ENCODE results near the gene IL34. TPM values are rescaled to one million over a fixed set of nuclear protein-coding genes. Genes with fewer than 3 reads are reported as not detected.

Gene IL34
- polyA plus RNA-seq, 4 donors = 0.62 to 1.2 (median 1.1) TPM

DNA sequence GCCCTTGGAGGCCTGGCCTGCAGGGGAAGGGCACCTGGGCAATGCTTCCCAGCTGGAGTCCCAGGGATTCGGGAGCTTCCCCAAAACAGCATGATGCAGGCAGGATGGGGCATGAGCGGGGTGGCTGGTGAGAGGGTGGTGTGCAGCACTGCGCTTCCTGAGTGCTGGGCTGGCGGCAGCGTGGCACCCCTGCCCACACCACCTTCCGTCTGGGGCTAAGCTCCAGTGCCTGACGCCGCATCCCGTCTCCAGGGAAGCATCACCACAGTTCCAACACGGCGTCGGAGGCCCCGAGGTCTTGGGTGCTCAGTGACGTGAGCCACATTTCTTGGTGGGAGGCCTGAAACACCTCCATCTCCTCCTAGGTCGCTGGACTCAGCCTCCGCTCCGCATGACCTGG, 53.3 kb downstream of the IL34 start:
- DNase-seq (ENCODE audit: low read depth in 4 of 4, low spot score in 2 of 4) = no peak

DNA sequence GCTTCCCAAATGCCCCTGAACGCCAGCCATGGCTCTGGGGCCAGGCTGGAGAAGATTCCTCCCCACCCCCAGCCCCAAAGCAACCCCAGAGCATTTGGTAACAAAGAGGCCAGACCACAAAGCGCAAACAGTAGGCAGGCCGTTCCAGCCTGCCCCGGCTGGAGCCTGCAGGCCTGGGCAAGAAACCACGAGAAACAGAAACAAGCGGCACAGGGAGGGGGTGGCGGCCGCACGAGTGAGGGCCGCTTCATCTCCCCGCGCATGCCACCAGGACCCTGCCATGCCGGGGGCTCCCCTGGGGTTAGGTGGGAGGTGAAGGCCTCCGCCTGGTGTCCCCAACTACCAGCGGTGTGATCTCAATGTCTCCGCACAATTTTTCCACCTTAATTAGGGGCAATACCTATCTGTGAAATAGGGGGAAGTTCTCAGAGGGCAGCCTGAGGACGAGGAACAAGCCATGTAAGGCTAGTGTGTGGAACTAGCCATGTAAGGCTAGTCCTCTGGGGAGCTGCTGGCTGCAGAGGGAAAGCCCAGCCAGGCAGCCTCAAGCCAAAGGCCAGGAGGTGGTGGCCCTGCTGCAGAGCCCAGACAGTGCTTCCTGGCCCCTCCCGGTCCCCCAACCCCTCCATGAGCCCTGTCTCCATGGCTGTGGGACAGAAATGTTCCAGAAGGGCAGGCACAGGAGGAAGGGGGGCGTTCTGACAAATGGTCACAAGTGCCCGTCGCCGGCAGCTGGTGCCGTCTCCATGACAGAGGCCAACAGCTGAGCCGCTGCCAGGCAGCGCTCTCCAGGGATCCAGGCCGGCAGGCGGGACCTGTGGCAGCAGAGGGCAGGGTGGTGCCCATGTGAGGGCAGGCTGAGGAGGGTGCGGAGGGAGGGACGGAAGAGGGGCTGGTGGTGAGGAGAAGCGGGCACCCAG, 54.0 kb downstream of the IL34 start:
- no peak for DNase-seq (ENCODE audit: low read depth in 4 of 4, low spot score in 2 of 4)

DNA sequence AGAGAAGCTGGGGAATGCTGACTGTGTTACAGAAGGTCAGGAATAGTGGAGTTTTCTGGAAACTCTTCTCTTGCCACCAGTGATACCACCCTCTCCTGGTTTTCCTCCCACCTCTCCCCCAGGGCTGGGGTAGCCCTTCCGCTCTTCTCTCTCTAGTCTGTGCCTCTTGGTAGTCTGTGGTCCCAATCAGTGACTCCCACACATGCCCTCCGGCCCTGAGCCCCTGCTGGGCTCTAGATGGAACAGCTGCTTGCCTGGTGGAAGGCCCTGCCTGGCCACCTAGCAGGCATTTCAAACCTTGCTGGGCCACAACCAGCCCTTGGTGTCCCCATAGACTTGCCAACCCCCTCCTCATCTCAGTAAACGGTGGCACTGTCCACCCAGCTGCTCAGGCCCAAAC, 54.7 kb downstream of the IL34 start:
- DNase-seq (ENCODE audit: low read depth in 4 of 4, low spot score in 2 of 4) = no peak

DNA sequence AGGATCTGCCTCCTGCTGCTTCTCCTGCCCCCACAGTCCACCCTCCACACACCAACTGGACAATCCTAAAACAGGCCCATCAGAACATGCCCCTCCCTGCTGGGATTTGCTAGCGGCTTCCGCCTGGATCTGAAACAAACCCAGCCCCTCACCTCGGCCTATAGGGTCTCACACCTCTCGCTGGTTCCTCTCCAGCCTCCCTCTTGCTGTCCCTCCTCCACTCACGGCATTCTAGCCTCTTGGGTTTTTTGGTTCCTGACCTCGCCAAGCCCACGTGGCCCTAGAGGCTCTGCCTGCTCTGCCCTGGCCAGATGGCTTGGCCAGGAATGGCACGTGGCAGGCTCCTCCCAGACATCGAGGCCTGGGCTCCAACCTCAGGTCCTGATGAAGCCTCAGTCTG, 55.2 kb downstream of the IL34 start:
- DNase-seq (ENCODE audit: low read depth in 4 of 4, low spot score in 2 of 4) = no peak

DNA sequence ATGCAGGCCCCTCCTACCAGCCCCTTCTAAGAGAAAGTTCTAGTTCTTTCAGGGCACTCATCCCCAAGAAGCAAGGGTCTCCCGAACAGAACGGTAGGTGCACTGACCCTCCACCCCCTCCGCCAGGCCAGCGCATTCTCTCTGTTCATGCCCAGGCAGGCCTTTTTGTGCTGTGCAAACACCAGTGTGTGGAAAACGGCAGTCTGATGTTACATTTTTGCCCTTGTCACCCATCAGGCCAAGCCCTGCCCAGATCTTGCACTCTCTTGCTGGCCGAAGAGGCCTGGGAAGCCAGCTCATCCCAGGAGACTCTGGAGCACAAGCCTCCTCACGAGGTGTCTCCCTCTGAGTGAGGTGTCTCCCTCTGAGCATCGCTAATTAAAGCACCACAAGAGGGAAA, 55.6 kb downstream of the IL34 start:
- no peak for DNase-seq (ENCODE audit: low read depth in 4 of 4, low spot score in 2 of 4)

DNA sequence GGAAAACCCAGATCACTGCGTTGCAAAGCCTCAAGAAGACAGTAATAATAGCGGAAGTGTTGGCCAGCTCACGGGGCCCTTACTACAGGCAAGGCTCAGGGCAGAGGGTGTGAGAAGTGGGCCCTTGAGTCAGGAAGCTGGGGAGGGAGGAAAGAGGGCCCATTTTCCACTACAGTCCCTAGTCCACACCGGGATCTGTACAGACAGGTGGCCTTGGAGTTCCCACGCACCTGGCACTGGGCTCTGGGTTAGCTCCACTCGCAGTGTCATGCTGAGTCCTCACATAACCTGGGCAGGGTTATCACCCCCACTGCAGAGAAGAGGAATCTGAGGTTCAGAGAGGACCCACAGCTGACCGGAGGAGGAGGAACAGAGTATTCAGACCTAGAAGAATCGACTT, 56.3 kb downstream of the IL34 start:
- no peak for DNase-seq (ENCODE audit: low read depth in 4 of 4, low spot score in 2 of 4)

DNA sequence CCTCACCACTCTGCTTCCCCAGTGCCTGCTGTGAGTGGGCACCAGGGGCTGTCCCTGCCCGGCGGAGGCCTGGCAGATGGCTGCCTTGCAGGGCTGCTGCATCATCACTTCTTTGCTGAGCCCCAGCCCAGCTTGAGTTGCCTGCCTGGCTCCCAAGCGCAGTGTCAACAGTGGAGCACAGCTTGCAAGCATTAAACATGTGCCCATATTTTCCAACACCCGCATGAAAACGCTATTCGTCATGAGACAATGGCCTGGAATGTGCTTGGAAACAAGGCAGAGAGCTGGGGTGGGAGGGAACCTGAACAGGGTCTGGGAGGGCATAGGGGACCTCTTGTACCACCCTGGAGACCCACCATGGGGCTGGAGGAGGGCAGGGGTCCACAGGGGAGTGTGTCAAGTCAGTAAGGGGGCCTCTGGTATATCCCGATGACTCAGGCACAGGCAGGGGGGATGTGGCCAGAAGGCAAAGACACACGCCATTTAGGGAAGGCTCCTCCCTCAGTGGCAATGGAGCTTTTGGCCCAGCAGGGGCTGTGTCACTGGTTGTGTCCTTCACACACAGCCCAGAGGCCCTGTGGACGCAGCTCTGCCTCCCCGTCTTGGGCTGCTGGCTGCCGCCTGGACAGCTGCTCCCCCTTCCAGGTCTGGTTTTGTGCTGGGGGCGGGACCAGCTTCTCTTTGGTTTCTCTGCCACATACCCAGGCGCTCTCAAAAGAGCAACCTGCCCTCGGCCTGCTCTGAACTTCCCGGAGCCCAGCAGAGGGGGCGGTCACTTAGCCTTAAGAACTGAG, 56.9 kb downstream of the IL34 start:
- no peak for DNase-seq (ENCODE audit: low read depth in 4 of 4, low spot score in 2 of 4)

DNA sequence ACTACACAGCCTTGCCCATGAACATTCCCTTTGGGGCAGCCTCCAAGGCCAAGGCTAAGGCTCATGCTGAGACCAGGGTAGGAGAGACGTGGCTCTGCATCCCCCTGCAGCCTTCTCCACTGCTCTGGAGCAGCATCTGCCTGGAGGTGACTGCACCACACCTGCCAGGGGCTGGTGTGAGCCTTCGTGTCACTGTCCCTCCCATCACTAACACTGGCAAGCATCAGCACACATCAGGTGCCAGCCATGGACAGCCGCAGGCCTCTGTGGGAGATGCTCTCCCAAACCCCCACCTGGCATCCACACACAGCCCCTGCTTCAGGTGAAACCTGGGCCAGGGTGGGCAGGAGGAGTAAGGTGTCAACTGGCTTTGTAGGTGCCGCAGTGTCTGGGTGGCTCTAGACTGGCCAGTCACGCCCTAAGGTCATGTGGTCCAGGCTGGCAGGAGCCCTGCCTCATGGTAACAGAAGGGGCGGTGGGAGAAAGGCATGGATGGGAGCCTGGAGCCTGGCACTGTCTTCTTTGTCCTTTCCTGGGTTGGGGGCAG, 57.5 kb downstream of the IL34 start:
- no peak for DNase-seq (ENCODE audit: low read depth in 4 of 4, low spot score in 2 of 4)

DNA sequence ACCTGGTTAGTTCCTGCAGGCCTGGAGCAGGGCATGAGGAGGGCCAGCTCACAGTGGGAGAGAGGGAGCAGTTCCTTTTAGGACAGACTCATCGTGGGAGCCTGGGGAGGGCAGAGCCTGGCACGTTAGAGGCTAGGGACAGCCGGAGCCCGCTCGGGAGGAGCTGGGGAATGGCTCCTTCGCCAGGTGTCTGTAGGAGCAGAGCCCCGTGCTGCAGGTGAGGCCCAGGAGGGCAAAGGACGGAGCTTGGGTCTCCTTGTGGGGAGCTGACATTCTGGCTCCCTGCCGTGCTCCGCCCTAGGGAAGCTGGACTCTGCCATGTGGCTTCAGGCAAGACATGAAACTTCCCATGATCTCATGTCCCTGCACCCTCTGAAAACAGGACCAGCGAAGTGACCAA, 58.2 kb downstream of the IL34 start:
- DNase-seq (ENCODE audit: low read depth in 4 of 4, low spot score in 2 of 4) = no peak

DNA sequence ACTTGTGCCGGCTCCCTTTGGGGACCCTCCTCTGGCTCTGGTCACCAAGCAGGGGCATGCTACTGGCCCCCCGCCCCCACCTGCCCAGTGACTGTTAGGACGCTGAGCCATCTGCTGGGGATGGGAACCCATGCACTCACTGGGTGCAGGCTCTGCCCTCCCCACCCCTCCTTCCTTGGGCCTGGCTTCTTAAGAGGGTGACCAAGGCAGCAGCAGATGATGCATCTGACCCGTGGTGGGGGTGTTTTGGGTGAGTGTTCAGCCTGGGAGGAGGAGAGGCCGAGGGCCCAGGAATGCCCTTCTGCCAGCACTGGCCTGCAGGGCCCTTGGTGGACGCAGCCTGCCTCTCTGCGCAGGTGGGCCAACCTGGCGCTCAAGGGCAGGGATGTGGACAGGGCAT, 58.7 kb downstream of the IL34 start:
- no peak for DNase-seq (ENCODE audit: low read depth in 4 of 4, low spot score in 2 of 4)

DNA sequence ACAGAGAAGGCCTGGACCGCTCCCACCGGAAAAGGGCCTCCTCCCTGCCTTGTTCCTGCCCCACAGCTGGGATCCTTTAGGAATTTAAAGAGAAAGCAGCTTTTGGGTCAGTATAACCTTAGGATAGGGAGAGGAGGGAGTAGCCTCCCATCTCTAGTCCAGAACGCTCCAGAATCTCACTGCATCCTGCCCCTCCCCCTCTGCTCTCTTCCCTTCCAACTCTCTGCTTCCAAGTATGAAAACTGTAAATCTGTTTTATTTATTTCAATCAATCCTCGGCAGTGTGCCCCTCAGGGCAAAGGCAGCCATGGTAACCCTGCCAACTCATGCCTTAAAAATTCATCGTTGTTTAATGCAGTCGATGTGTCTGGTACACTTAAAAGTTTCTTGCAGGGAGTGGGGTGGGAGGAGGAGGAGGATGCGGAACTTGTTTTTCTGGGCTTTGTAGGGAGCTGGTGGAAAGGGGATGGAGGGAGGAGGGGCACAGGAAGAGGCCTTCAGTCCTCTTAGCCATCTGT, 60.6 kb downstream of the IL34 start:
- DNase-seq (ENCODE audit: low read depth in 4 of 4, low spot score in 2 of 4) = no peak

DNA sequence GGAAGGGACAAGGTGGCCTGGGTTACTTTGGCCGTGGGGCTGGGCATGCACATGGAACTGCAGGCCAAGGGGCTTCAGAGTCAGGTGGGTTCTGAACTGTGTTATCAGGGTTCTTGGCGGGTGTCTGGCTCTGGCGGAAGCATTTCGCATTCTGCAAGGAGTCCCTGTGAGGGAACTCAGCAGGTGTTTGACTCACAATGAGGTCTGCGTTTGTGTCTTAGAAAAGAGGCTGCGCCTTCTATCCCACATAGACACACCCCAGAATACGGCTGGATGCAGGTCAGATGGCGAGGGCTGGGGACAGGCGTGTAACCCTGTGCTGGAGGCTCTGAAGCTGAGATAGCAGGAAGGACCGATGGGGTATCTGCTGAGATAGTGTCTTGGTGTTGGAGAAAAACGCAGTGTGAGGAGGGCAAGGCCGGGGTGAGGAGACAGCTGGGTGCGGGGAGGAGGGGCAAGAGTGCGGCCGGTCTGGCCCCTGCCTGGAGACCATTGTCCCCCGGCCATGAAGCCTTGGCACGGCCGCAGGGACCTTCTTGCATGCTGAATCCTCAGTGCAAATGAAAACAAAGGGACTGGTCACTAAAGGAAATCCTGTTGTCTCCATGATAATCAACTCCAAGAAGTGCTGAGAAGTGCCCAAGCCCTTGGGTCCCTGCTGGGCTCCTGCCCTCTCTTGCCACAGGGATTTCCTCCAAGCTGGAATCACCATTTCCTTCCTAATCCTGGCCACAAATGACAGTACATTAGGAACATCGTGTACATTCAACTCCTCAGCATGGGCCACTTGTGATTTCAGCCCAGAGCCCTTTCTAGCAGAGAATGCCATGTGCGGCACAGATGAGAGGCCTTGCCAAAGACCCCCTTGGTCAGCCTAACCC, 62.2 kb downstream of the IL34 start:
- DNase-seq (ENCODE audit: low read depth in 4 of 4, low spot score in 2 of 4) = no peak

DNA sequence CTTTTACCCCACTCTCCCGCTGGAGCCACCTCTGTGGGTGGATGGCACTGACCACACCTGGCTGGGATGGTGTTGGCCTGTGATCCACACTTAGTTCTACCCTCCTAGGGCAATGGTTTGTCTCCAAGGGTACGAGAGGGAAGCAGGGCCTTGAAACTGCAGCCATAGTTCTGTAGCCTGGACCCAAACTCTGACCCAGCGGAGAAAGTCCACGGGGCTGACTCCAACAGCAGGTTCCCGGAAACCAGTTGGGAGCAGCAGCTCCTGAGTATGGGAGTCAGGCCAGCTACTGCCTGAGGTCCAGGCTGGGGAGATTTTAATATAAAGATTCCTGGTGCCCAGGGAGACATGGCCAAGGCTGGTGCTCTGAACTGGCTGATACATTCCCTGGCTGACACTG, 63.1 kb downstream of the IL34 start:
- no peak for DNase-seq (ENCODE audit: low read depth in 4 of 4, low spot score in 2 of 4)

DNA sequence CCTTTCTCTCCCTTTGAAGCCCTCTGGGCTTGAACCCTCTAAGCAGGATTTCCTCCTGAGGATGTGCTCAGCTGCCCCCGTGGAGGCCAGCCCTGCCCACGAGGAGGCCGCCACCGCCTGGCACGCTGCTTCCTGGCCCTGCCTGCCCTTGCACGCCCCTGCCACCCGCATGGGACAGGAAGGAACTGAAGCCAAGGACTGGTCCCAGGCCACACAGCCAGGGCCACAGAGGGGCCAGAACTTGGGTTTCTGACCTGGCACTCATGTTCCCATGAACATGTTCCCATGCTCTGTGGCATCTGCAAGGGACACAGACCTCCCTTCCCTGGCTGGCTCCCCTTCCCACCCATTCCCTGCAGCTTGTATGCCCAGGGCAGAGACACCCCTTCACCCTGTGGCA, 63.6 kb downstream of the IL34 start:
- DNase-seq (ENCODE audit: low read depth in 4 of 4, low spot score in 2 of 4) = no peak

Other genes with a start within 250 kb of the IL34 start
- gene ST3GAL2, start 207.5 kb upstream of the IL34 start, polyA plus RNA-seq (ENCODE audit: insufficient read length in 4 of 4) = 10 to 100 TPM; 25.3 to 38.4 (median 30.6) TPM
- gene FCSK, start 192.0 kb upstream of the IL34 start, polyA plus RNA-seq (ENCODE audit: insufficient read length in 4 of 4) = 10 to 100 TPM; 12.7 to 20.2 (median 17.8) TPM
- 10 to 100 TPM; 59.1 to 75.4 (median 67.5) TPM for gene COG4, start 123.0 kb upstream of the IL34 start, polyA plus RNA-seq (ENCODE audit: insufficient read length in 4 of 4)
- 100 to 1,000 TPM; 333 to 394 (median 370) TPM for gene SF3B3, start 122.7 kb upstream of the IL34 start, polyA plus RNA-seq (ENCODE audit: insufficient read length in 4 of 4)
- 10 to 100 TPM; 40.4 to 59.9 (median 46.4) TPM for gene MTSS2, start 39.5 kb downstream of the IL34 start, polyA plus RNA-seq (ENCODE audit: insufficient read length in 4 of 4)
- gene VAC14, start 154.6 kb downstream of the IL34 start, polyA plus RNA-seq (ENCODE audit: insufficient read length in 4 of 4) = 10 to 100 TPM; 38.8 to 48.3 (median 40.7) TPM

All from left renal cortex interstitium (tissue), 4 donors.